Measurements from ENCODE around the gene BCL7A.

The BCL7A gene

GRCh38 chr12:121989276-121990113, 32.2 kb upstream of the BCL7A start:
- no peak for DNase-seq
- Histone ChIP-seq H3K9me3 (no peaks in the 10 kb centered on the region), H3K36me3 (no peaks in the 10 kb centered on the region), H3K27me3 (no peaks in the 10 kb centered on the region), H3K4me1 (no peaks in the 10 kb centered on the region), H3K4me3 (ENCODE audit: low read depth, low read length) (no peak overlapping the region)
- no peak for TF ChIP-seq CTCF (IDR thresholded peaks at IDR 0.05; ENCODE audit: low read depth, low read length)

GRCh38 chr12:121990114-121990647, 31.5 kb upstream of the BCL7A start:
- Histone ChIP-seq H3K4me1 (no peaks in the 10 kb centered on the region), H3K36me3 (no peaks in the 10 kb centered on the region), H3K4me3 (ENCODE audit: low read depth, low read length) (no peak overlapping the region), H3K9me3 (no peaks in the 10 kb centered on the region), H3K27me3 (no peaks in the 10 kb centered on the region)
- no peak for TF ChIP-seq CTCF (IDR thresholded peaks at IDR 0.05; ENCODE audit: low read depth, low read length)
- DNase-seq = no peak

DNA sequence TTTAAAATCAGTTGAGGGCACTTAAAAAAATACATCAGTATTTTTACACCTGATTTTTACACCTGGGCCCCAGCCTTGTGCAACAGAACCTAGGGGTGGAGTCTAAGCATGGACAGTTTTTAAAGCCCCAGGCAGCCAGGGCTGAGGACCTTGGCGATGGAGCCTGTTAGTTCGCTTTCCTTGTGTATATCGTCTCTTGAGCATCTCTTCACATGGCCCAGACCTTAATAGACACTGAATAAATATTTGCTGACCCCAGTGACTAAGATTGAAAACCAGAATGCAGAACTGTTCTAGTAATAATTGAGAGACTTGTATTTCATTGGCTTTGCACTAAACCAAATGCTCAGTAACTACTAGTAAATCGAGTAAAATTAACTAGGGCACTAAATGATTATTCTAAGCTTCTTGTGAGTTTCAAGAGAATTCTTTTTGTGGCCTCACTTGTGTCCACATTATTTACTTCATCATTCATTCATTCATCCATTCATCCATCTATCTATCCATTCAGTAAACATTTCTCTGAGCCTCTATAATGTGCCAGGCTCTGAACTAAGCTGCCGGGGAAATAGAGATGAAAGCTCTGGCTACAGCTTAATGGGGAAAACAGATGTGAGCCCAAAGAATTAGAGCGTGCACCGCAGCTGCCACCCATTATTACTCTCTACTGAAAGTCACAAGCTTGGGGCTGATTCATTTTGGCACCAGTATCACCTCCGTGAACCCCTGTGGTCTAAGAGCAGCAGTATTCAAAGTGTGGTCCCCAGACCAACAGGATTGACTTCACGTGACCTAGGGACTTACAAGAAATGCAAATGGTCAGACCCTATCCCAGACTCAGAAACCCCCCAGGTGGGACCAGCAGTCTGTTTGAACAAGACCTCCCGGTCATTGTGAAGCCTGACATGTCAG, 30.7 kb upstream of the BCL7A start:
- H3K4me1 ChIP-seq = no peaks in the 10 kb centered on the region
- no peak overlapping the region for H3K4me3 ChIP-seq (ENCODE audit: low read depth, low read length)
- H3K9me3 ChIP-seq = no peaks in the 10 kb centered on the region
- no peaks in the 10 kb centered on the region for H3K36me3 ChIP-seq
- no peak for DNase-seq
- no peaks in the 10 kb centered on the region for H3K27me3 ChIP-seq
- no peak for TF ChIP-seq CTCF (IDR thresholded peaks at IDR 0.05; ENCODE audit: low read depth, low read length)

DNA sequence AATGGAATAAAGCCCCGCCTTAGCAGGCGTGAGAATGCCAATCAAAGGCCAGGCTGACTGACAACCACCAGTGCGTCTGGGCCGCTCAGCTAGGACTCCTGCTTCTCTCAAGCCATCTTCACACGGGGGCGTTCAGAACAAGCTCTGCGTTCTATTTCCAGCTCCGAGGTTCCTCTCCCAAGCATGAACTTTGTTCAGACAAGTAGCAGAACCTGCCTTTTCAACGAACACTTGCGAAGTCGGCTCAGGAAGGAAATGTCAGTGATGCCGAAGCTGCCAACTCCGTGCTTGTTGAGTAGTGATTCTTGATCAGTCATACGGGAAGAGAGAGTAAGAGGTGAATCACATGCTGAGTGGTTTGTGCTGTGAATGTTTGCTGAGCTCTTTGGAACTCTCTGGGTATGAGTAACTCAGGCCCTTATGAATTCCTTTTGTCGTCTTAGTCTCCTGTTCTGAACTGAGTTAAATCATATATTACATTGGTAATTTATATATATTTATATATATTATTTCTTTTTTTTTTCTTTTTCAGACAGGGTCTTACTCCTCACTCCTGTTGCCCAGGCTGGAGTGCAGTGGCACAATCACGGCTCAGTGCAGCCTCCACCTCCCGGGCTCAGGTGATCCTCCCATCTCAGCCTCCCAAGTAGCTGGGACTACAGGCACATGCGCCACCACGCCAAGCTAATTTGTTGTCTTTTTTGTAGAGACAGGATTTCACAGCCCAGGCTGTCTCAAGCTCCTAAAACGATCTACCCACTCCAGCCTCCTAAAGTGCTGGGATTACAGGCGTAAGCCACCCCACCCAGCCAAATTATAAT, 29.4 kb upstream of the BCL7A start:
- no peak for TF ChIP-seq CTCF (IDR thresholded peaks at IDR 0.05; ENCODE audit: low read depth, low read length)
- H3K27me3 ChIP-seq = 0 out of 2 replicates have a peak, but pooled peaks cover 2% of the 10 kb centered on the region
- H3K36me3 ChIP-seq = no peaks in the 10 kb centered on the region
- H3K4me3 ChIP-seq (ENCODE audit: low read depth, low read length) = no peak overlapping the region
- no peaks in the 10 kb centered on the region for H3K9me3 ChIP-seq
- no peak for DNase-seq
- no peaks in the 10 kb centered on the region for H3K4me1 ChIP-seq

- no peak for TF ChIP-seq CTCF (IDR thresholded peaks at IDR 0.05; ENCODE audit: low read depth, low read length)
- Histone ChIP-seq H3K27me3 (0 out of 2 replicates have a peak, but pooled peaks cover 2% of the 10 kb centered on the region), H3K36me3 (no peaks in the 10 kb centered on the region), H3K4me1 (no peaks in the 10 kb centered on the region), H3K4me3 (ENCODE audit: low read depth, low read length) (no peak overlapping the region), H3K9me3 (no peaks in the 10 kb centered on the region)
- no peak for DNase-seq
These were observed 25.4 kb upstream of the BCL7A start for GRCh38 chr12:121996050-121996944.

Data from BE2C (cell line).